GM19467 (cell line): Measurements from ENCODE around the gene RMND1.
"Not testable (repeated sequence)": the region's sequence is repeated elsewhere in the genome, so short reads cannot be mapped to it uniquely, and the experiment has no call there.

Experiments
- ATAC-seq: cut with Tn5 transposase; IDR thresholded peaks from one replicate; pipeline ENCODE4 v1.9.1; 2021; ENCODE audit warnings: mild to moderate bottlenecking, moderate library complexity; ENCODE audit not compliant: unreplicated experiment

The RMND1 gene

GRCh38 chr6:151451950-151452749, at the start of gene RMND1:
RMND1 (minus strand) TSS chr6:151452126; CDS start chr6:151445811, 6,315 bp downstream.
- ATAC-seq = peak; percentile 98

GRCh38 chr6:151499551-151499950, 47.6 kb upstream of the RMND1 start:
- no peak for ATAC-seq

- ATAC-seq = peak; percentile 74
These were observed 46.4 kb upstream of the RMND1 start for GRCh38 chr6:151498327-151498726.

- ATAC-seq = peak; percentile 13
These were observed 46.0 kb upstream of the RMND1 start for GRCh38 chr6:151497905-151498304.

- ATAC-seq = no peak
These were observed 43.5 kb upstream of the RMND1 start for GRCh38 chr6:151495380-151495779.

- ATAC-seq = no peak
These were observed 43.0 kb upstream of the RMND1 start for GRCh38 chr6:151494936-151495320.

- no peak for ATAC-seq
These were observed 42.5 kb upstream of the RMND1 start for GRCh38 chr6:151494235-151494935.

- no peak for ATAC-seq
These were observed 41.9 kb upstream of the RMND1 start, which contains the start of gene CCDC170 for GRCh38 chr6:151493804-151494234. CCDC170 (plus strand) TSS chr6:151494017; CDS start chr6:151494129, 112 bp downstream.

GRCh38 chr6:151493161-151493803, 41.4 kb upstream of the RMND1 start:
- no peak for ATAC-seq

GRCh38 chr6:151490996-151491395, 39.1 kb upstream of the RMND1 start:
- no peak for ATAC-seq

GRCh38 chr6:151488226-151488625, 36.3 kb upstream of the RMND1 start:
- no peak for ATAC-seq

- ATAC-seq = no peak
These were observed 32.1 kb upstream of the RMND1 start for GRCh38 chr6:151483994-151484393.

GRCh38 chr6:151482290-151482689, 30.4 kb upstream of the RMND1 start:
- ATAC-seq = no peak

- no peak for ATAC-seq
These were observed 29.9 kb upstream of the RMND1 start for GRCh38 chr6:151481786-151482185.

- no peak for ATAC-seq
These were observed 26.7 kb upstream of the RMND1 start for GRCh38 chr6:151478670-151479069.

GRCh38 chr6:151477726-151478125, 25.8 kb upstream of the RMND1 start:
- ATAC-seq = no peak

GRCh38 chr6:151475653-151476523, 24.0 kb upstream of the RMND1 start:
- ATAC-seq = no peak

- ATAC-seq = no peak
These were observed 12.8 kb upstream of the RMND1 start for GRCh38 chr6:151464702-151465101.

GRCh38 chr6:151461673-151462072, 9.7 kb upstream of the RMND1 start:
- no peak for ATAC-seq

GRCh38 chr6:151455751-151456398, 3.9 kb upstream of the RMND1 start:
- not testable (repeated sequence) for ATAC-seq
